Mesenchymal stem cell (in vitro differentiated cells and primary cell): Measurements from ENCODE around the gene MICAL2.

Experiments
- DNase-seq: peaks from one replicate; pipeline ENCODE4 v3.0.0-alpha.2; 2013
- H2AFZ ChIP-seq: one replicate; pipeline ENCODE4 v1.6.1; 2013; ENCODE audit warnings: low read depth, mild to moderate bottlenecking, control low read depth, inconsistent platforms, low read length, moderate library complexity
- H2AK5ac ChIP-seq: 2 replicates; pipeline ENCODE4 v1.6.1; 2013; ENCODE audit warnings: low read length, moderate library complexity, mild to moderate bottlenecking, inconsistent platforms; ENCODE audit not compliant: severe bottlenecking
- H2BK120ac ChIP-seq: one replicate; pipeline ENCODE4 v1.6.1; 2013; ENCODE audit warnings: low read depth, mild to moderate bottlenecking, inconsistent platforms, low read length, moderate library complexity
- H2BK12ac ChIP-seq, 2 experiments: one replicate each; pipeline ENCODE4 v1.6.1; 2013; ENCODE audit warnings: inconsistent platforms in 2 of 2, low read length in 2 of 2, mild to moderate bottlenecking in 2 of 2, moderate library complexity in 2 of 2, control low read depth in 1 of 2
- H2BK15ac ChIP-seq: one replicate; pipeline ENCODE4 v1.6.1; 2013; ENCODE audit warnings: mild to moderate bottlenecking, low read depth, inconsistent platforms; ENCODE audit not compliant: poor library complexity, severe bottlenecking
- H2BK5ac ChIP-seq: 2 replicates; pipeline ENCODE4 v1.6.1; 2013; ENCODE audit warnings: low read depth, mild to moderate bottlenecking, low read length, control low read depth, inconsistent platforms; ENCODE audit not compliant: poor library complexity, severe bottlenecking
- H3K14ac ChIP-seq, 2 experiments: one replicate each; pipeline ENCODE4 v1.6.1; 2013; ENCODE audit warnings: inconsistent platforms in 2 of 2, low read length in 2 of 2, control low read depth in 1 of 2, mild to moderate bottlenecking in 1 of 2, moderate library complexity in 1 of 2
- H3K18ac ChIP-seq, 2 experiments: one replicate each; pipeline ENCODE4 v1.6.1; 2013; ENCODE audit warnings: inconsistent platforms in 2 of 2, low read length in 2 of 2, control low read depth in 1 of 2, low read depth in 1 of 2, mild to moderate bottlenecking in 1 of 2
- H3K23ac ChIP-seq, 2 experiments: one replicate each; pipeline ENCODE4 v1.6.1; 2013; ENCODE audit warnings: inconsistent platforms in 2 of 2, low read length in 2 of 2, mild to moderate bottlenecking in 2 of 2, moderate library complexity in 2 of 2, control low read depth in 1 of 2
- H3K27ac ChIP-seq: 2 replicates; pipeline ENCODE4 v1.5.1; 2013; ENCODE audit warnings: mild to moderate bottlenecking, moderate library complexity, low read length, control low read depth, inconsistent platforms; ENCODE audit not compliant: poor library complexity, severe bottlenecking
- H3K27me3 ChIP-seq, 2 experiments: 2 replicates each; pipeline versions ENCODE4 v1.6.1 to v1.7.0; 2013; ENCODE audit warnings: low read length in 2 of 2, mild to moderate bottlenecking in 2 of 2, moderate library complexity in 2 of 2, control low read depth in 1 of 2, inconsistent platforms in 1 of 2; ENCODE audit not compliant: control insufficient read depth in 1 of 2, insufficient read depth in 1 of 2
- H3K36me3 ChIP-seq, 2 experiments: 2 replicates each; pipeline versions ENCODE4 v1.6.1 to v1.7.0; 2013; ENCODE audit warnings: low read length in 2 of 2, control low read depth in 1 of 2, inconsistent platforms in 1 of 2, low read depth in 1 of 2, mild to moderate bottlenecking in 1 of 2; ENCODE audit not compliant: insufficient read depth in 2 of 2, control insufficient read depth in 1 of 2
- H3K4ac ChIP-seq, 2 experiments: one replicate each; pipeline ENCODE4 v1.6.1; 2013; ENCODE audit warnings: inconsistent platforms in 2 of 2, low read length in 2 of 2, mild to moderate bottlenecking in 2 of 2, moderate library complexity in 2 of 2, control low read depth in 1 of 2, low read depth in 1 of 2
- H3K4me1 ChIP-seq: 2 replicates; pipeline ENCODE4 v1.6.1; 2013; ENCODE audit warnings: low read depth, low read length, control low read depth; ENCODE audit not compliant: control insufficient read depth, insufficient read depth
- H3K4me2 ChIP-seq: 2 replicates; pipeline ENCODE4 v1.6.1; 2013; ENCODE audit warnings: low read length, mild to moderate bottlenecking, inconsistent platforms; ENCODE audit not compliant: poor library complexity, severe bottlenecking
- H3K4me3 ChIP-seq, 2 experiments: 2 replicates each; pipeline versions ENCODE4 v1.5.1 to v1.7.0; 2013; ENCODE audit warnings: low read length in 2 of 2, mild to moderate bottlenecking in 2 of 2, control low read depth in 1 of 2, low read depth in 1 of 2; ENCODE audit not compliant: insufficient read depth in 1 of 2
- H3K79me1 ChIP-seq: replicated peaks from 2 replicates; pipeline ENCODE4 v1.6.1; 2013; ENCODE audit warnings: mild to moderate bottlenecking, control low read depth, low read length, inconsistent platforms; ENCODE audit not compliant: poor library complexity, severe bottlenecking
- H3K9ac ChIP-seq: 2 replicates; pipeline ENCODE4 v1.7.0; 2013; ENCODE audit warnings: mild to moderate bottlenecking, low read length, moderate library complexity
- H3K9me3 ChIP-seq: 2 replicates; pipeline ENCODE4 v1.7.0; 2013; ENCODE audit warnings: mild to moderate bottlenecking, low read length; ENCODE audit not compliant: control insufficient read depth
- H4K8ac ChIP-seq: one replicate; pipeline ENCODE4 v1.6.1; 2013; ENCODE audit warnings: inconsistent platforms, mild to moderate bottlenecking, low read length, moderate library complexity
- H4K91ac ChIP-seq: one replicate; pipeline ENCODE4 v1.6.1; 2013; ENCODE audit warnings: mild to moderate bottlenecking, low read length, inconsistent platforms
- WGBS: methylation state at CpG from one replicate; pipeline ENCODE4 v1.1.7; 2013; ENCODE audit warnings: mixed read lengths; 5-methylcytosine and 5-hydroxymethylcytosine counted together

Gene MICAL2

GRCh38 chr11:12266132-12266531 is 155.7 kb downstream of the MICAL2 start:
- Histone ChIP-seq H3K4ac (no peak overlapping the region), H3K4me3 (no peak overlapping the region), H3K79me1 (no peaks in the 10 kb centered on the region), H2BK12ac (no peak overlapping the region), H3K9ac (no peak overlapping the region), H2BK120ac (no peak overlapping the region), H3K14ac (no peak overlapping the region), H3K18ac (no peak overlapping the region), H3K27me3 (no peaks in the 10 kb centered on the region), H3K4me2 (no peak overlapping the region), H2BK15ac (no peak overlapping the region), H2AK5ac (no peak overlapping the region), H2BK5ac (no peak overlapping the region), H3K23ac (no peak overlapping the region), H3K4me1 (peaks cover 8% of the 10 kb centered on the region), H4K91ac (no peak overlapping the region), H3K27ac (no peak overlapping the region), H4K8ac (no peak overlapping the region), H3K36me3 (peaks cover 32 to 50% of the 10 kb centered on the region in 2 experiments), H3K9me3 (no peaks in the 10 kb centered on the region), H2AFZ (no peak overlapping the region)
- DNase-seq: no peak
- WGBS: no CpG with 5 or more reads among the region's 1 CpG

- DNase-seq: no peak
- Histone ChIP-seq H3K4ac (no peak overlapping the region), H2BK15ac (no peak overlapping the region), H3K36me3 (peaks cover 24 to 42% of the 10 kb centered on the region in 2 experiments), H2BK120ac (no peak overlapping the region), H4K8ac (no peak overlapping the region), H2AFZ (no peak overlapping the region), H3K9ac (no peak overlapping the region), H3K4me1 (peaks cover 8% of the 10 kb centered on the region), H2BK12ac (no peak overlapping the region), H3K27ac (no peak overlapping the region), H3K23ac (no peak overlapping the region), H3K14ac (no peak overlapping the region), H3K9me3 (no peaks in the 10 kb centered on the region), H2AK5ac (no peak overlapping the region), H3K27me3 (no peaks in the 10 kb centered on the region), H3K79me1 (no peaks in the 10 kb centered on the region), H3K18ac (no peak overlapping the region), H4K91ac (no peak overlapping the region), H2BK5ac (no peak overlapping the region), H3K4me3 (no peak overlapping the region), H3K4me2 (no peak overlapping the region)
- WGBS: 97% methylated on average over 10 of the region's 10 CpGs
Measured at GRCh38 chr11:12266943-12267342, 156.6 kb downstream of the MICAL2 start.

DNA sequence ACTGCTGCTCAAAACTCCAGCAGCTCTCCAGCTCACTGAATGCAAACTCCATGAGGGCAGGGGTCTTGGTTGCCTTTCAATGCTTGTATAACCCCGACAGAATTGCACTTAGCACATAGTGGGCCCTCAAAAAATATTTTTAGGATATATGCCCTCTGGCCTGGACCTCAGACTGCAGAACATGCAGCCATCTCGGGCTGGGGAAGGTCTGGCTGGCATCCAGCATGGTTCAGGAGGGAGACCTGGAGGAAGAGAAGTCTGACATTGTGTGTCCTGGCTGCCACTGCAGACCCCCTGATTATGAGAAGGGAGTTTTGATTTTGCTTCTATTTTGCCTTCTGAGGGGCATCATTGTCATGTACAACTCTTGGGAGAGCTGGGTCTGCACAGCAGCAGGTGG is 157.5 kb downstream of the MICAL2 start:
- Histone ChIP-seq H3K9me3 (no peaks in the 10 kb centered on the region), H4K8ac (no peak overlapping the region), H2AFZ (no peak overlapping the region), H3K4ac (no peak overlapping the region), H2AK5ac (no peak overlapping the region), H4K91ac (no peak overlapping the region), H2BK15ac (no peak overlapping the region), H3K4me2 (no peak overlapping the region), H3K23ac (no peak overlapping the region), H3K4me1 (peaks cover 12% of the 10 kb centered on the region), H3K36me3 (peaks cover 15 to 34% of the 10 kb centered on the region in 2 experiments), H3K18ac (no peak overlapping the region), H2BK5ac (no peak overlapping the region), H3K79me1 (no peaks in the 10 kb centered on the region), H3K9ac (no peak overlapping the region), H3K4me3 (no peak overlapping the region), H3K14ac (no peak overlapping the region), H3K27ac (no peak overlapping the region), H3K27me3 (no peaks in the 10 kb centered on the region), H2BK12ac (no peak overlapping the region), H2BK120ac (no peak overlapping the region)
- DNase-seq: no peak
- 94% methylated on average over 2 of the region's 2 CpGs for WGBS

DNA sequence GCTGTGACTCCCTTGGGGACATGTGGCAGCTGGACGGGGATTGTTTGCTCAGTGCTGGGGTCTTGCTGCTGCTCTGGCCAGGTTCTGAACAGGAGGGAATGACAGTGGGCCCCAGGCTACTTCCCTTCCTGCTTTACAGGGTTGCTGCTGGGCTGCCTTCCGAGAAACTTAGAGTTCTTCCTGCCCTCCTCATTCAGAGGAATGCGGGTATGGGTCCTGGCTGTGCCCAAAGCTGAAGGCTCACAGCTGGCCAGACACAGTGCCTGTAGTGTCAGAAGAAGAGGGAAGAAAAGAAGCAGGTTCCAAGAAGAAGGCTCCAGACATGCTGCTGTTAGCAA is 158.7 kb downstream of the MICAL2 start:
- H3K4me1 ChIP-seq: peaks cover 17% of the 10 kb centered on the region
- H2BK12ac ChIP-seq: no peak overlapping the region
- H2AFZ ChIP-seq: no peak overlapping the region
- WGBS: 69% methylated on average over 3 of the region's 3 CpGs
- H3K18ac ChIP-seq: peak overlapping the region in 1 of 2 experiments; percentile 30
- no peaks in the 10 kb centered on the region for H3K9me3 ChIP-seq
- H3K79me1 ChIP-seq: no peaks in the 10 kb centered on the region
- H3K36me3 ChIP-seq: peaks cover 7 to 25% of the 10 kb centered on the region in 2 experiments
- no peak overlapping the region for H3K4me3 ChIP-seq
- H3K27ac ChIP-seq: no peak overlapping the region
- no peak overlapping the region for H2BK15ac ChIP-seq
- no peaks in the 10 kb centered on the region for H3K27me3 ChIP-seq
- H3K9ac ChIP-seq: no peak overlapping the region
- H4K91ac ChIP-seq: no peak overlapping the region
- DNase-seq: no peak
- H3K14ac ChIP-seq: no peak overlapping the region
- no peak overlapping the region for H2AK5ac ChIP-seq
- no peak overlapping the region for H3K23ac ChIP-seq
- H3K4ac ChIP-seq: no peak overlapping the region
- H2BK120ac ChIP-seq: no peak overlapping the region
- peak overlapping the region; percentile 60 for H4K8ac ChIP-seq
- H3K4me2 ChIP-seq: no peak overlapping the region
- H2BK5ac ChIP-seq: no peak overlapping the region
